ENCODE data around the gene GATB.

DNA sequence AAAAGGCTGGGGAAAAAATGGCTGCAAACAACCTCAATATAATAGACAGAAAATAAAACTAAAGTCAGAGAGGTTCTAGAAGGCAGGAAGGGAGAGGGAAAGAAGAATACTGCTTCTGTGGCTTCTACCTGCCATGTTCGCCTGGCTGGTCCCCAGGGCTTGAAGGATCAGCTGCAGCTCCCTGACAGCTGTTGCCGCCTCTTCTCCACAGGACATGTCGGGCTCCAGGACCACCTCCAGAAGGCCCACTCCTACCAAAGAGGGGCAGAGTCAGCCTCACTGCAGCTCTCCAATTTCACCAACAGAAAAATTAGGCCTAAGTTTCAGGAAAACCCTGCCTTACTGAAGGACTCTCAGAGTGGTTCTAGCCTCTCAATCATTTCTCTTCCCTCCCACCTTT is 44.9 kb downstream of the GATB start:
- TF ChIP-seq, protein P1, sequence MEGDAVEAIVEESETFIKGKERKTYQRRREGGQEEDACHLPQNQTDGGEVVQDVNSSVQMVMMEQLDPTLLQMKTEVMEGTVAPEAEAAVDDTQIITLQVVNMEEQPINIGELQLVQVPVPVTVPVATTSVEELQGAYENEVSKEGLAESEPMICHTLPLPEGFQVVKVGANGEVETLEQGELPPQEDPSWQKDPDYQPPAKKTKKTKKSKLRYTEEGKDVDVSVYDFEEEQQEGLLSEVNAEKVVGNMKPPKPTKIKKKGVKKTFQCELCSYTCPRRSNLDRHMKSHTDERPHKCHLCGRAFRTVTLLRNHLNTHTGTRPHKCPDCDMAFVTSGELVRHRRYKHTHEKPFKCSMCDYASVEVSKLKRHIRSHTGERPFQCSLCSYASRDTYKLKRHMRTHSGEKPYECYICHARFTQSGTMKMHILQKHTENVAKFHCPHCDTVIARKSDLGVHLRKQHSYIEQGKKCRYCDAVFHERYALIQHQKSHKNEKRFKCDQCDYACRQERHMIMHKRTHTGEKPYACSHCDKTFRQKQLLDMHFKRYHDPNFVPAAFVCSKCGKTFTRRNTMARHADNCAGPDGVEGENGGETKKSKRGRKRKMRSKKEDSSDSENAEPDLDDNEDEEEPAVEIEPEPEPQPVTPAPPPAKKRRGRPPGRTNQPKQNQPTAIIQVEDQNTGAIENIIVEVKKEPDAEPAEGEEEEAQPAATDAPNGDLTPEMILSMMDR (conservative IDR thresholded peaks at IDR 0.05; ENCODE audit: low read depth, low read length), result no peak
- TF ChIP-seq EZH2phosphoT487 (IDR thresholded peaks at IDR 0.05; ENCODE audit: borderline replicate concordance, low read length), result no peak
